Heart right ventricle (tissue), 16 donors: ENCODE results near the gene TEX22. TPM values are rescaled to one million over a fixed set of nuclear protein-coding genes. Genes with fewer than 3 reads are reported as not detected.

Source experiments
- ATAC-seq, 8 donors: fragments of 200-7000 bp; cut with Tn5 transposase; one replicate each; pipeline ENCODE4 v1.9.1; 2020; ENCODE audit warnings: mild to moderate bottlenecking in 8 of 8, moderate library complexity in 8 of 8, moderate number of reproducible peaks in 1 of 8
- DNase-seq, 2 donors: peaks; one replicate each; pipeline ENCODE4 v3.0.0-alpha.2; 2020
- H3K27ac ChIP-seq, 10 donors: fragments of 200-600 bp; sonication (generic) in 2 of 10; one replicate each; pipeline versions ENCODE4 v1.5.0 to v1.8.0; 2020 to 2022; ENCODE audit warnings: mild to moderate bottlenecking in 3 of 10
- H3K27me3 ChIP-seq, 7 donors: fragments of 200-600 bp; one replicate each; pipeline ENCODE4 v1.8.0; 2021 to 2022; ENCODE audit warnings: mild to moderate bottlenecking in 2 of 7
- H3K36me3 ChIP-seq, 9 donors: fragments of 200-600 bp; sonication (generic) in 1 of 9; one replicate each; pipeline versions ENCODE4 v1.5.0 to v1.8.0; 2020 to 2022; ENCODE audit warnings: mild to moderate bottlenecking in 2 of 9
- H3K4me1 ChIP-seq, 9 donors: fragments of 200-600 bp; sonication (generic) in 1 of 9; one replicate each; pipeline versions ENCODE4 v1.5.0 to v1.8.0; 2020 to 2022; ENCODE audit warnings: mild to moderate bottlenecking in 4 of 9
- H3K4me3 ChIP-seq, 10 donors: fragments of 200-600 bp; sonication (generic) in 2 of 10; one replicate each; pipeline versions ENCODE4 v1.5.0 to v1.8.0; 2020 to 2022; ENCODE audit warnings: mild to moderate bottlenecking in 7 of 10, moderate library complexity in 2 of 10
- H3K9me3 ChIP-seq, 11 donors: fragments of 200-600 bp in 10 of 11; sonication (generic) in 2 of 11; one replicate each; pipeline versions ENCODE4 v1.5.0 to v1.8.0; 2013 to 2022; ENCODE audit warnings: mild to moderate bottlenecking in 2 of 11, control low read depth in 1 of 11, moderate library complexity in 1 of 11
- CTCF ChIP-seq, 9 donors: fragments of 200-600 bp; sonication (generic) in 2 of 9; IDR thresholded peaks; one replicate each; pipeline versions ENCODE4 v1.5.0 to v1.8.0; 2021 to 2022; ENCODE audit warnings: antibody characterized with exemption in 9 of 9, mild to moderate bottlenecking in 5 of 9, moderate library complexity in 1 of 9
- WGBS, 2 donors: extraction: QIAGEN DNeasy Blood & Tissue Kit; methylation state at CpG; one replicate each; pipeline ENCODE4 v1.1.7; 2013; ENCODE audit warnings: inconsistent platforms in 1 of 2; 5-methylcytosine and 5-hydroxymethylcytosine counted together
- intact Hi-C, 10 donors: fragments of 100-400 bp; cut with DNase I; formaldehyde crosslinking; loops; one replicate each; pipeline versions ENCODE4 v1.11.1 to v1.14.2; 2022
- polyA plus RNA-seq, 2 donors: library from polyadenylated mRNA; stranded (reverse); fragments of 200-250 nt; gene quantifications; one replicate each; pipeline ENCODE4 v1.2.3, GENCODE V29; 2013
- total RNA-seq, 10 donors: library from RNA; stranded (reverse); fragmentation: NEBNext Ultra II Directional in 3 of 10; extraction: Animal tissue kit (Norgen Biotek cat#: 25700) in 3 of 10; gene quantifications; one replicate each; pipeline versions ENCODE4 v1.2.1 to v1.2.4, GENCODE V29; 2021 to 2023
- donor health status: Arrhythmogenic right ventricular cardiomyopathy.
- donor health status: ischemic (EF 13 %, LVEDD 7.1; RV severe dilation, severe dysfunction).
- donor health status: healthy with polysubstance abuse.
- donor health status: DM: no; HTN: yes; CAD: no.
- donor health status: DM: no; HTN: no; CAD: no.
- donor health status: ischemic (EF 25% LVEDD 6.9; RV normal size, moderate dysfunction).
- donor health status: ischemic (EF 25% LVEDD 5.7; RV mildly dilated, moderate dysfunction).
- donor health status: healthy.
- donor health status: DM: yes; HTN: yes; CAD: no.
- donor health status: Ischemic cardiomyopathy.
- donor health status: ischemic (EF 35%, LVEDD 5.7; RV mildly dilated, moderate dysfunction).
- donor health status: nonischemic (EF 11% LVEDD 7.7; RV severe dilation, severe dysfunction).
- donor health status: DM: yes; HTN: yes; CAD: no.
- donor health status: PGD.
- donor health status: ischemic (EF 29% LVEDD 5.4; RV normal size, mild dysfunction).
- donor health status: nonischemic (EF 23%, LVEDD 6.1; RV moderate dilation, normal function).

Gene TEX22
- total and polyA plus RNA-seq, 12 donors, result 0.07 to 2.0 (median 0.66) TPM; not detected in 2

GRCh38 chr14:105446971-105447370, 48.6 kb downstream of the TEX22 start:
- Histone ChIP-seq H3K4me3 (no peak overlapping the region), H3K27ac (no peak overlapping the region), H3K36me3 (peaks cover 0 to 51% (median 12%) of the 10 kb centered on the region in 9 donors), H3K9me3 (no peaks in the 10 kb centered on the region), H3K27me3 (no peaks in the 10 kb centered on the region), H3K4me1 (peaks cover 11 to 30% (median 18%) of the 10 kb centered on the region in 9 donors)
- ATAC-seq (no peak), DNase-seq (no peak)
- no peak for TF ChIP-seq CTCF (IDR thresholded peaks at IDR 0.05)
- WGBS, 2 donors, result 82 to 83% methylated on average over 14 of the region's 14 CpGs
- intact Hi-C loops, result loop anchor here in 7 of 10 donors (5.0 to 10.0 kb wide), 5 partner anchors 40 to 80 kb away; partner anchors contain the start of genes TMEM121 (in 3 of the 7) and CRIP1 (in 2 of the 7)

- DNase-seq (peak in 1 of 2 donors; percentile 20), ATAC-seq (peak in 7 of 8 donors; percentile 1 to 9 (median 3))
- no peaks in the 10 kb centered on the region for H3K27me3 ChIP-seq
- peak overlapping the region in 1 of 10 donors; percentile 3 for H3K4me3 ChIP-seq
- H3K36me3 ChIP-seq, result peaks cover 0 to 51% (median 12%) of the 10 kb centered on the region in 9 donors
- intact Hi-C loops, result loop anchor here in 9 of 10 donors (1.0 to 10.0 kb wide), 9 partner anchors 39 to 79 kb away; partner anchors contain the start of genes TMEM121 (in 3 of the 9), CRIP1 (in 2 of the 9) and TEDC1 (in 1 of the 9)
- 81 to 85% methylated on average over 31 of the region's 31 CpGs for WGBS, 2 donors
- peak overlapping the region in 8 of 10 donors; percentile 20 to 71 (median 51) for H3K27ac ChIP-seq
- H3K9me3 ChIP-seq, result no peaks in the 10 kb centered on the region
- peaks cover 11 to 33% (median 18%) of the 10 kb centered on the region in 9 donors for H3K4me1 ChIP-seq
- TF ChIP-seq CTCF (IDR thresholded peaks at IDR 0.05), result no peak
Measured at GRCh38 chr14:105447651-105448640, 49.6 kb downstream of the TEX22 start.

GRCh38 chr14:105448706-105449111, 50.4 kb downstream of the TEX22 start:
- intact Hi-C loops, result loop anchor here in 9 of 10 donors (1.0 to 10.0 kb wide), 9 partner anchors 39 to 79 kb away; partner anchors contain the start of genes TMEM121 (in 3 of the 9), CRIP1 (in 2 of the 9) and TEDC1 (in 1 of the 9)
- H3K4me3 ChIP-seq, result peak overlapping the region in 3 of 10 donors; percentile 3 to 12 (median 8)
- DNase-seq, result peak; percentile 79 to 84
- ATAC-seq, result peak; percentile 86 to 95 (median 93)
- 15 to 17% methylated on average over 14 to 16 of the region's 16 CpGs for WGBS, 2 donors
- no peaks in the 10 kb centered on the region for H3K27me3 ChIP-seq
- peak; percentile 95 to 98 (median 97) for TF ChIP-seq CTCF (IDR thresholded peaks at IDR 0.05)
- H3K9me3 ChIP-seq, result no peaks in the 10 kb centered on the region
- peaks cover 0 to 54% (median 12%) of the 10 kb centered on the region in 9 donors for H3K36me3 ChIP-seq
- peak overlapping the region in 8 of 10 donors; percentile 6 to 71 (median 36) for H3K27ac ChIP-seq
- peaks cover 11 to 34% (median 18%) of the 10 kb centered on the region in 9 donors for H3K4me1 ChIP-seq
